Upper lobe of right lung (tissue), 1 donor: ENCODE results near the gene ADCY10. TPM values are rescaled to one million over a fixed set of nuclear protein-coding genes. Genes with fewer than 3 reads are reported as not detected.
"Not testable (repeated sequence)": the region's sequence is repeated elsewhere in the genome, so short reads cannot be mapped to it uniquely, and the experiment has no call there.

Experiments
- ATAC-seq: fragments of 200-7000 bp; cut with Tn5 transposase; one replicate; pipeline ENCODE4 v1.9.1; 2020; ENCODE audit warnings: mild to moderate bottlenecking, moderate library complexity
- DNase-seq: peaks from one replicate; pipeline ENCODE4 v3.0.0-alpha.2; 2020
- H3K27ac ChIP-seq: fragments of 200-600 bp; one replicate; pipeline ENCODE4 v1.8.0; 2022
- H3K27me3 ChIP-seq: fragments of 200-600 bp; one replicate; pipeline ENCODE4 v1.8.0; 2022; ENCODE audit warnings: mild to moderate bottlenecking
- H3K36me3 ChIP-seq: fragments of 200-600 bp; one replicate; pipeline ENCODE4 v1.8.0; 2022
- H3K4me1 ChIP-seq: fragments of 200-600 bp; one replicate; pipeline ENCODE4 v1.8.0; 2022
- H3K4me3 ChIP-seq: fragments of 200-600 bp; one replicate; pipeline ENCODE4 v1.8.0; 2022; ENCODE audit warnings: mild to moderate bottlenecking
- H3K9me3 ChIP-seq: fragments of 200-600 bp; one replicate; pipeline ENCODE4 v1.8.0; 2022
- intact Hi-C: fragments of 100-400 bp; cut with DNase I; formaldehyde crosslinking; loops from one replicate; pipeline ENCODE4 v1.11.0; 2022
- total RNA-seq: library from RNA; stranded (reverse); fragmentation: NEBNext Ultra II Directional; extraction: Animal tissue kit (Norgen Biotek cat#: 25700); gene quantifications from one replicate; pipeline ENCODE4 v1.2.1, GENCODE V29; 2021
- TF ChIP-seq, protein P1 (sequence below): fragments of 200-600 bp; IDR thresholded peaks from one replicate; pipeline ENCODE4 v1.8.0; 2022; ENCODE audit warnings: antibody characterized with exemption
- donor health status: DM: no; HTN: yes; CAD: no; lungs with severe emphysema.

The ADCY10 gene
- total RNA-seq, 1 donor from 2014 or later, result 0.29 TPM

DNA sequence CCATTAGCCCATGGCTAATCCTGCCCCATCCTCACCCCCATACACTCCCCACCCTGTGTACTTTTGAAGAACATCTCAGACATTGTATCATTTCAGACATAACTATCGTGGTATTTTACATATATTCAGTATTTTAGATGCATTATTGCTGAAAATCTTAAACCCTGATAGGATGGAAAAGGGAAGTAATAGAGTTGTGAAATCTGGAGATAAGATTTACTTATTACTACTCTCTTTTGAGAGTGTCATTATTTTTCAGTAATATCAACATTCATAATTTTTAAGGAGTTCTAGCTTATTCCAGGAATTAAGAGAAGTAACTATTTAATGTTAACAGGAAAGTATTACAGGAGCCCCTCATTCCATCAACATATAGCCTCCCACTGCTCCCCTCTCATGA is 34.4 kb downstream of the ADCY10 start:
- TF ChIP-seq, protein P1, sequence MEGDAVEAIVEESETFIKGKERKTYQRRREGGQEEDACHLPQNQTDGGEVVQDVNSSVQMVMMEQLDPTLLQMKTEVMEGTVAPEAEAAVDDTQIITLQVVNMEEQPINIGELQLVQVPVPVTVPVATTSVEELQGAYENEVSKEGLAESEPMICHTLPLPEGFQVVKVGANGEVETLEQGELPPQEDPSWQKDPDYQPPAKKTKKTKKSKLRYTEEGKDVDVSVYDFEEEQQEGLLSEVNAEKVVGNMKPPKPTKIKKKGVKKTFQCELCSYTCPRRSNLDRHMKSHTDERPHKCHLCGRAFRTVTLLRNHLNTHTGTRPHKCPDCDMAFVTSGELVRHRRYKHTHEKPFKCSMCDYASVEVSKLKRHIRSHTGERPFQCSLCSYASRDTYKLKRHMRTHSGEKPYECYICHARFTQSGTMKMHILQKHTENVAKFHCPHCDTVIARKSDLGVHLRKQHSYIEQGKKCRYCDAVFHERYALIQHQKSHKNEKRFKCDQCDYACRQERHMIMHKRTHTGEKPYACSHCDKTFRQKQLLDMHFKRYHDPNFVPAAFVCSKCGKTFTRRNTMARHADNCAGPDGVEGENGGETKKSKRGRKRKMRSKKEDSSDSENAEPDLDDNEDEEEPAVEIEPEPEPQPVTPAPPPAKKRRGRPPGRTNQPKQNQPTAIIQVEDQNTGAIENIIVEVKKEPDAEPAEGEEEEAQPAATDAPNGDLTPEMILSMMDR, result no peak
- H3K4me1 ChIP-seq, result no peaks in the 10 kb centered on the region
- H3K4me3 ChIP-seq, result no peak overlapping the region
- ATAC-seq, result no peak
- no peaks in the 10 kb centered on the region for H3K36me3 ChIP-seq
- no peaks in the 10 kb centered on the region for H3K27me3 ChIP-seq
- no peaks in the 10 kb centered on the region for H3K9me3 ChIP-seq
- intact Hi-C loops, result no loop called here
- DNase-seq, result no peak
- H3K27ac ChIP-seq, result no peak overlapping the region

DNA sequence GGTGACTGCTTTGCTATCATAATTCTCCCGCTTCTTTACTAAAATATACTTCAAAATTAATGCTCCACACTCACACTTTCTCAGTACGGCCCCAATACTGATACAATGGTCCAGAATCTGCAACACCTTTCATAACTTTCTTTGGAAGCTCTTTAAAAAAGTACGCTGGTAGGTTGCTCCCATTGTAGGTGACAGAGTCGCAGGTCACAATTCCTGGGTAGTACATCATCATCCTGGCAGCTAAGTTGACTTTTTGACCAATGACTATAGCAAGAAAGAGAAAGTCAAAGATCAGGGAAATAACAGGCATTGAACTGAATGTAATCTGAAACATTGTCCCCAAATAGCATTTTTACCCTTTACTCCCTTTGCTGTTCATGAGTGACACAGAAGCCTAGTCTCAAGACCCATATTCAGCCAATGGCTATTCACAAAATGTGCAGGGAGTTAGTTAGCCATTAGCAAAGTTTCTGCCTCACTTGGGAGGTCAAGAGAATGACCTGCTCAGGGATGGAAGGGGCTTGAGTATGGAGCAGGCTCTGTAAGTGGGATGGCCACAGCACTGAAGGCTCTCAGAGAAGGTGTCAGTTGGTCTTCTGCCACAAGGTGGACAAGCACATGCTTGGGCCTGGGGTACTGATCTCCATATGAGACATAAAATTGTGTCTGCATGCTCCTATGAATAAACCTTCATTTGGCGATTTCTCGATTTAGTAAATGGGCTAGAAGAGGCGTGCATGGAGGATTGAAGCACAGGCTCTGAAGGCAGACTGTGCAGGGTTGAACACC is 35.4 kb downstream of the ADCY10 start:
- Histone ChIP-seq H3K4me3 (no peak overlapping the region), H3K27me3 (no peaks in the 10 kb centered on the region), H3K27ac (no peak overlapping the region), H3K36me3 (no peaks in the 10 kb centered on the region), H3K4me1 (no peaks in the 10 kb centered on the region), H3K9me3 (no peaks in the 10 kb centered on the region)
- ATAC-seq (peak; percentile 19), DNase-seq (no peak)
- TF ChIP-seq, protein P1, result no peak
- intact Hi-C loops, result no loop called here

DNA sequence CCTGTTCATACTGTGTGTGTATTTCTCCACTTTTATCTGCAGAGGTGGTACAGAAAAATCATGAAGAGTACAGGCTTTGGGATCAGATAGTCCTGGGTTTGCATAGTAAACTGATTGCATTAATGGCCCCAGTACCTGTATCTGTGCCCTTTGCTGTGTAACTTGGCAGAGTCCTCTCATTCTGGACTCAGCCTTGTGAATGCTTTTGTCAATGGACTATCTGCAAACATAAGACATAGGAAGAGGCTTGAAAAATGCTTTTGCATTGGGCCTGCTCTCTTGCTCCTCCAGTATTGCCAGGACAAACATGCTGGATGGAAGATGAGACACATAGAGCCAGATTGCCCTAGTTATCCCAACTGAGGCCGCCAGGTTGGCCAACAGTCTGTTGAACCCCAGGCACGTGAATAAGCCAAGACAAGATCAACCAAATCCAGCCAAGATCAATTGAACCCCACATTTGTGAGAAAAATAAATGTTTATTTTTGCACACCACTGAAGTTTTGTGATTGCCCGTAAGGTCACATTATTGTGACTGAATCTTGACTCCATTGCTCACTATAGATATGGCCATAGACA is 37.2 kb downstream of the ADCY10 start:
- no peaks in the 10 kb centered on the region for H3K9me3 ChIP-seq
- ATAC-seq (no peak), DNase-seq (no peak)
- intact Hi-C loops, result no loop called here
- H3K4me1 ChIP-seq, result no peaks in the 10 kb centered on the region
- no peak overlapping the region for H3K4me3 ChIP-seq
- no peak overlapping the region for H3K27ac ChIP-seq
- H3K27me3 ChIP-seq, result no peaks in the 10 kb centered on the region
- TF ChIP-seq, protein P1, result no peak
- no peaks in the 10 kb centered on the region for H3K36me3 ChIP-seq

DNA sequence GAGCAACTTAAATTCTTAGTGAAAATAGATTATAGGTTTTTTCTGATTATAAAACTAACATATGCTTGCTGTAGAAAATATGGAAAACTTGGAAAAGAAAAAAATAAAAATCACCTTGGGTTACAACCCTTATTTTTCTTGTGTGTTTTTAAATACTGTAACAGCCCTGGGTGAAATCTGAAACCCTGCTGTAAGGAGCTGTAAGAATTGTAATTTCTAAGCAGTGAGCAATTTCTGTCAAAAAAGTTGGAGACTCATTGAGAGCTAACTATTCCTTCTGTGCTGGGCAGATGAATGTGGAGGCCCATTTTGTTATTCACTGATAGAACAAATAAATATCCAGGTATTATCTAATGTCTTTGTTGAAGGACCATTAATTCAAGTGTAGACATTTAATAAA is 42.6 kb downstream of the ADCY10 start:
- no peaks in the 10 kb centered on the region for H3K36me3 ChIP-seq
- no peak overlapping the region for H3K27ac ChIP-seq
- TF ChIP-seq, protein P1, result no peak

DNA sequence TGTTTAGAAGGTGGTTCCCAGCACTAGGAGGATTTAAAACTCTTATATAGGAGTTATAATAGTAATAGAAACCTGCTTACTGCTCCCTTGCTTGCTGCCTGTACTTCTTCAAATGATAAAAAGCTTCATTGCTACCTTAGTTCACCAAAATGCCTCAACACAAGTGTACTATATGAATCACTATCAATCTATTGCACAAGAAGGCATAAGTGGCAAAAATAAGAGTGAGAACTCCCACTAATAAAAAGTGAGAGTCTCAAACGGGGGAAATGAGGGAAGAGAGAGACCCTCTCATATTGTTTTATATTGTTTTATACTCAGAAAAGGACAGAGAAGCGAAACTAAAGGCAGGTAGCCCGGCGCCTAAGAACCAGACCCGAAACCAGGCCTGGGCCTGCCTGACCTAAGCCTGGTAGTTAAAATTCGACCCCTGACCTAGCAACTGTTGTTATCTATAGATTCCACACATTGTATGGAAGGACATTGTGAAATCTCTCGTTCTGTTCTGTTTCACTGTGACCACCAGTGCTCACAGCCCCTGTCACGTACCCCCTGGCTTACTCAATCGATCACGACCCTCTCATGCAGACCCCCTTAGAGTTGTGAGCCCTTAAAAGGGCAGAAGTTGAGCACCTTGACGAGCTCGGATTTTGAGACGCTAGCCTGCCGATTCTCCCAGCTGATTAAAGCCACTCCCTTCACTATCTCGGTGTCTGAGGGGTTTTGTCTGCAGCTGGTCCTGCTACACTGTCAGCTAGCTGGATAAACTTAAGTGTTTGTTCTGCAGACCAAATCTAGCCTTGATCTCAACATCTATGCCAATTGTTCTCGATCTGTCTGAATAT is 44.6 kb downstream of the ADCY10 start:
- DNase-seq, H3K36me3 ChIP-seq, intact Hi-C loops, ATAC-seq, H3K4me1 ChIP-seq, H3K27me3 ChIP-seq, H3K27ac ChIP-seq, H3K9me3 ChIP-seq, H3K4me3 ChIP-seq: not testable (repeated sequence)

More for the DNA sequence above, 42.6 kb downstream of the ADCY10 start:
- intact Hi-C loops, result no loop called here
- Histone ChIP-seq H3K9me3 (no peaks in the 10 kb centered on the region), H3K4me1 (no peaks in the 10 kb centered on the region), H3K27me3 (no peaks in the 10 kb centered on the region), H3K4me3 (no peak overlapping the region)
- no peak for ATAC-seq
- DNase-seq, result no peak

DNA sequence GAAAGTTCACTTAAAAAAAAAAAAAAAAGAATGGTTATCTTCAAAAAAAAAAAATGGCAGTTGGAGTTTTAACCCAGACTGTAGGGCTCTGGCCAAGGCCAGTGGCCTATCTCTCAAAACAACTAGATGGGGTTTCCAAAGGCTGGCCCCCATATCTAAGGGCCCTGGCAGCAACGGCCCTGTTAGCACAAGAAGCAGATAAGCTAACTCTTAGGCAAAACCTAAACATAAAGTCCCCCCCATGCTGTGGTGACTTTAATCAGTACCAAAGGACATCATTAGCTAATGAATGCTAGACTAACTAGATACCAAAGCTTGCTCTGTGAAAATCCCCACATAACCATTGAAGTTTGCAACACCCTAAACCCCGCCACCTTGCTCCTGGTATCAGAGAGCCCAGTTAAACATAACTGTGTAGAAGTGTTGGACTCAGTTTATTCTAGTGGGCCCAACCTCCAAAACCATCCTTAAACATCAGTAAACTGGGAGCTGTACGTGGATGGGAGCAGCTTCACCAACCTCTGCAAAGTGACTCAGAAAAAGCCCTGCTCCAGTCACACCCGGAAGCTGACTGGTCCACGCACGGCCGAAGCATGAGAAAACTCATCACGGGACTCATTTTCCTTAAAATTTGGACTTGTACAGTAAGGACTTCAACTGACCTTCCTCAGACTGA is 47.1 kb downstream of the ADCY10 start:
- H3K36me3 ChIP-seq, ATAC-seq, H3K27me3 ChIP-seq, H3K27ac ChIP-seq, H3K4me1 ChIP-seq, DNase-seq, H3K4me3 ChIP-seq, H3K9me3 ChIP-seq, intact Hi-C loops: not testable (repeated sequence)

DNA sequence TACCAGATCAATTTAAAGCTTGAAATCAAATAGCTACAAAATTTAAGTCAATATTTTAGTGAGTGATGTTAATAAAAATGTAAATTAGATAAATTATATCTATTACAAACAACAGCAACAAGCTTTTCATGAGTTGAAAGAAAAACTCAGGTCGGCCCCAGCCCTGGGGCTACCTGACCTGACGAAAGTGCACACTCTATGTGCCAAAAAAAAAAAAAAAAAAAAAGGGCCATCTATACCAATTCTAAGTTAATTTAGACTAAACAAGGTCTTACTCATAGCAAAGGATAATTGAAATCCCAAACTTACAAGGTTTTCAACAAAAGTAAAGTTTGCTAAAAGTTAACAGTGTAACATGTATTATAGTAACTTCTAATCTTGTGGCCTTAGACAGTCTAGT is 47.6 kb downstream of the ADCY10 start:
- DNase-seq, H3K27me3 ChIP-seq, H3K4me1 ChIP-seq, H3K36me3 ChIP-seq, H3K9me3 ChIP-seq, H3K27ac ChIP-seq, intact Hi-C loops, H3K4me3 ChIP-seq, ATAC-seq: not testable (repeated sequence)

DNA sequence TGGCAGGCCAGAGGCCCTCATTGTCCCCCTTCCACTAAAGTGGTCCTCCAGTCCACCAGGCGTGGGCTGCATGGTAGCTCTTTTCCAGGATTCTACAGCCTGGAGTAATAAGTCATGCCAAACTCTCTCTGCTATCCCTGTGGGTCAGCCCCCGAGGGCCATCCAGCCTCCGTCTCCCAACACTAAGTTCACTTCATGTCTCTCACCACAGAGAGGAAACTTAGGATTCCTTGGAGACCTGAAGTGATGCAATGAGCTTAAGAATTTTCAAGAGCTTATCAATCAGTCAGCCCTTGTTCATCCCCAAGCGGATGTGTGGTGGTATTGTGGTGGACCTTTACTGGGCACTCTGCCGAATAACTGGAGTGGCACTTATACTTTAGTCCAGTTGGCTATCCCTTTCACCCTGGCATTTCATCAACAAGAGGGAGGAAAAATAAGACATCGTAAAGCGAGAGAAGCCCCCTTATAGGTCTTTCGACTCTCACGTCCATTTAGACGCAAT is 48.1 kb downstream of the ADCY10 start:
- H3K4me3 ChIP-seq, H3K27ac ChIP-seq, DNase-seq, intact Hi-C loops, H3K9me3 ChIP-seq, H3K27me3 ChIP-seq, ATAC-seq, H3K36me3 ChIP-seq, H3K4me1 ChIP-seq: not testable (repeated sequence)

DNA sequence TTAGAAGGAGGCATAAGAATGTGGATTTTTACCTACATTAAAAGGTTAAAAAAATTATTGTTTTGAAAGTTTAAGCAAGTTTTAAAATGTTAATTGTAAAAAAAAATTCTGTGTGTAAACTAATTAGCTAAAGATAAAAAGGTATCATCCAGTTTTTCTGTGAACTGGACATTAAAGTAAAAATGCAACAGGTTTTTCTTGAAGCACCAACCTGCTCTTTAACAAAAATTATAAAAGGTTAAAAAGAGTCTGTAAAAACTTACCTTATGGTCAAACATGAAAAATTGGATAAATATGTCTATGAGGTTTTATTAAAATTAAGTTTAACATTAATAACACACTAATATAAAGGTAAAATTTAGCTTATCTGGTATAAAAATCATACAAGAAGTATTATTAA is 48.7 kb downstream of the ADCY10 start:
- H3K9me3 ChIP-seq, H3K27ac ChIP-seq, H3K36me3 ChIP-seq, H3K4me3 ChIP-seq, intact Hi-C loops, DNase-seq, H3K27me3 ChIP-seq, ATAC-seq, H3K4me1 ChIP-seq: not testable (repeated sequence)
